ENCODE results near the gene ACCSL. TPM values are rescaled to one million over a fixed set of nuclear protein-coding genes. Genes with fewer than 3 reads are reported as not detected.

Gene ACCSL
- total RNA-seq, 1 donor = 0.10 TPM

DNA sequence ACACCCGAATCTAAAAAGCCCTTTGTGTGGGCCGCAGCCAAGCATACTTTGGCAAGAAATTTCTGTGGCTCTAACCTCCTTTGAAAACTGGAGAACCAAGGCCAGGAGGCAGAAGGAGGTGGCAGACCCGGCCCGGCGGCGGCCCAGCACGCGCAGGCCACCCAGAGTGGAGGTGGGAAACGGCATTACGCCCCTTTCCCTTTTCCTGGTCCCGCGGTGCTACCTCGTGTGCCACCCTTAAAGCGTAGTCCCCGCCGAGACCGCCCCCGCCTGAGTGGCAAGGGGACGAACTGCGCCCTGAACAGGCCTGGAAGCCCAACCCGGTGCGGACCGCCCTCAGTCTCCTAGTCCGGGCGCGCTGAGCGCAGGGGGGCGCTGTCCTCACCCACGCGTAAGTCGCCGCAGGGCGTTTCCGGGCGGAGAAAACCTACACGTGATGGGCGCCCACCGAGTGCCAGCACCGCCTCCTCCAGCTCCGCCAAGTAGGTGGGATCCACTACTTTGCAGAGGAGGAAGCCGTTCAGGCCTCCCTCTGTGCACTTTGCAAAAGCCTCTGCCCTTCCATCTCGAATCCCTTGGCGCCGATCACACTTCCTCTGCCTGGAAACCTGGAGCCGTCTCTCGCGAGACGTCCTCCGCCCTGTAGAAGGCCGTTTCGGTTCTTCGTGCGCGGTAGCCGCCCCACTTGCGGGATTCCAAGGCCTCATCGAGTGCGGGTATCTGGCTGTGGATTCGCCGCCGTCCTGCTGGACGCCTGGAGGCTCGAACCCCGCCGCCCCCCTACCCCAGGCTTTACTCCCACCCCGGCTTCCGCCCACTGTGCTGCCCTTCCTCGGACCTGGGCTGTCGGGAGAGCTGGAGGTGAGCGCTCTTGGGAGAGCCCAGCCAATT lies 18.3 kb downstream of the ACCSL start, which contains the start of gene ACCS:
ACCS (plus strand) TSS at position 430 of the 891 bp plus-strand sequence. CDS start 1,358 bp downstream, outside the sequence.
- peaks cover 14% of the 10 kb centered on the region for H3K4me1 ChIP-seq (ENCODE audit: insufficient read depth, low read length)
- H3K9me3 ChIP-seq (ENCODE audit: low read depth, low read length) = no peaks in the 10 kb centered on the region
- no peaks in the 10 kb centered on the region for H3K27me3 ChIP-seq (ENCODE audit: insufficient read depth, low read length)
- H3K4me3 ChIP-seq (ENCODE audit: low read length) = peak within 1 kb of the TSS; percentile 70

DNA sequence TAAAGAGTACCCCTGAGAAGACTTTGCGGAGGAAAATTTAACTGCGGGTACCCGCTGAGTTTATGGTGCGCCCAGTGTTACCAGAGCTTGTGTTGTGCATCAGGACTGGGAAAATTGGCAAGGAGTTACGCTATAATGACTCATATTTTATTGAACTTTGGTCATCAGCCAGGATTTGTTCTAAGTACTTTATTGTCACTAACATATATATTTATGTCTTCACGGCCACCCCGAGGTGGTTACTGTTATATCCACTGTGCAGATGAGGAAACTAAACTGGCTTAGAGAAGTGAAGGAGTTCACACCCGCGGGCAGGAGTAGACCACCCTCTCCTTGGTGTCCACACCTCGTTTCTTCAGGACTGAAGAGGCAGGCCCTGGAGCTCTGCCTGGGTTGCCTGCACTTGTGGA lies 19.0 kb downstream of the ACCSL start:
- peaks cover 14% of the 10 kb centered on the region for H3K4me1 ChIP-seq (ENCODE audit: insufficient read depth, low read length)
- H3K4me3 ChIP-seq (ENCODE audit: low read length) = peak overlapping the region; percentile 70
- no peaks in the 10 kb centered on the region for H3K27me3 ChIP-seq (ENCODE audit: insufficient read depth, low read length)
- H3K9me3 ChIP-seq (ENCODE audit: low read depth, low read length) = no peaks in the 10 kb centered on the region

DNA sequence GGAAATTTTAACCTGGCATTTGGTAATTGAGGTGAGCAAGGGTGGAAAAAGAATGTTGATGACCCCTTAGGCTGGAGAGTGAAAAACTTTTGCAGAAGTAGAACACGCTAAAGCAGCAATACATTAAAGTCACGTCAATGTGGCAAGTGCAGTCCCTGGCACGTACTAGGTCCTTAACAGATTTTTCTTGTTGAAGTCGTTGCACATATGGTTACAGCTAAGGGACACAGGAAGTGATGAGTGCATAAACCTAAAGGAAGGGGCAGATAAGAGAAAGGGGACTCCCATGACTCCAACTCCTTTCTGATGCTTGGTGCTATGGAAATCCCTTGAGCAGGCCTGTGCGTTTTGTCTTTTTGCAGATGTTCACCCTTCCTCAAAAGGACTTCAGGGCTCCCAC lies 19.5 kb downstream of the ACCSL start:
- no peak overlapping the region for H3K4me3 ChIP-seq (ENCODE audit: low read length)
- no peaks in the 10 kb centered on the region for H3K9me3 ChIP-seq (ENCODE audit: low read depth, low read length)
- H3K27me3 ChIP-seq (ENCODE audit: insufficient read depth, low read length) = no peaks in the 10 kb centered on the region
- peaks cover 14% of the 10 kb centered on the region for H3K4me1 ChIP-seq (ENCODE audit: insufficient read depth, low read length)

DNA sequence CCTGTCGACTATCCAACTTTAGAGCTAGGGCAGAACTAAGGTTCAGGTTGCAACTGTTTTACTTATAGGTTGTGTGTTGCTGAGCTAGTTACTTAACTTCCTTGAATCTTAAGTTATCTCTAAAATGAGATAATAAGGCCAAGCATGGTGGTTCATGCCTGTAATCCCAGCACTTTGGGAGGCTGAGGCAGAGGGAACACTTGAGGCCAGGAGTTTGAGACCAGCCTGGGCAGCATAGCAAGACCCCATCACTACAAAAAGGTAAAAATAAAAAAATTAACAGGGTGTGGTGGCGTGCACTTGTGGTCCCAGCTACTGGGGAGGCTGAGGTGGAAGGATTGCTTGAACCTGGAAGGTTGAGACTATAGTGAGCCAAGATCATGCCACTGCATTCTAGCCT lies 20.4 kb downstream of the ACCSL start:
- Histone ChIP-seq H3K27me3 (ENCODE audit: insufficient read depth, low read length) (no peaks in the 10 kb centered on the region), H3K4me3 (ENCODE audit: low read length) (no peak overlapping the region), H3K9me3 (ENCODE audit: low read depth, low read length) (no peaks in the 10 kb centered on the region), H3K4me1 (ENCODE audit: insufficient read depth, low read length) (peaks cover 14% of the 10 kb centered on the region)

DNA sequence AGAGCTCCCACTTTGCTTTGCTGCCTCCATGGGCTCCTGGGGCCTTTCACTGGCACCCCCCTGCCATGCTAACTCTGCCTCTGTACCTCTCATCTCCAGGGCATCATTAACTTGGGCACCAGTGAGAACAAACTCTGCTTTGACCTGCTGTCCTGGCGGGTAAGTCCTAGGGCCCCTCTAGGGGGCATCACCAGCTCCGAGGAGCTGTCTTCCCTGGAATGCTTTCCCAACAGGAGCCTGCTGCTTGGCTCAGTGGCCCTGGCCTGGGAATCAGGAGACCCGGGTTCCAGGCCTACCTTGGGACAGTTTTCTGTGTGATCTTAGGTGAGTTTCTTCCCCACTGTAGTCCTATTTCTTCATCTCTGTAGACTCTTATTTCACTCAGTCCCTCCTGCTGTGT lies 23.4 kb downstream of the ACCSL start:
- H3K4me1 ChIP-seq (ENCODE audit: insufficient read depth, low read length) = peaks cover 8% of the 10 kb centered on the region
- H3K27me3 ChIP-seq (ENCODE audit: insufficient read depth, low read length) = no peaks in the 10 kb centered on the region
- H3K4me3 ChIP-seq (ENCODE audit: low read length) = no peak overlapping the region
- H3K9me3 ChIP-seq (ENCODE audit: low read depth, low read length) = no peaks in the 10 kb centered on the region

DNA sequence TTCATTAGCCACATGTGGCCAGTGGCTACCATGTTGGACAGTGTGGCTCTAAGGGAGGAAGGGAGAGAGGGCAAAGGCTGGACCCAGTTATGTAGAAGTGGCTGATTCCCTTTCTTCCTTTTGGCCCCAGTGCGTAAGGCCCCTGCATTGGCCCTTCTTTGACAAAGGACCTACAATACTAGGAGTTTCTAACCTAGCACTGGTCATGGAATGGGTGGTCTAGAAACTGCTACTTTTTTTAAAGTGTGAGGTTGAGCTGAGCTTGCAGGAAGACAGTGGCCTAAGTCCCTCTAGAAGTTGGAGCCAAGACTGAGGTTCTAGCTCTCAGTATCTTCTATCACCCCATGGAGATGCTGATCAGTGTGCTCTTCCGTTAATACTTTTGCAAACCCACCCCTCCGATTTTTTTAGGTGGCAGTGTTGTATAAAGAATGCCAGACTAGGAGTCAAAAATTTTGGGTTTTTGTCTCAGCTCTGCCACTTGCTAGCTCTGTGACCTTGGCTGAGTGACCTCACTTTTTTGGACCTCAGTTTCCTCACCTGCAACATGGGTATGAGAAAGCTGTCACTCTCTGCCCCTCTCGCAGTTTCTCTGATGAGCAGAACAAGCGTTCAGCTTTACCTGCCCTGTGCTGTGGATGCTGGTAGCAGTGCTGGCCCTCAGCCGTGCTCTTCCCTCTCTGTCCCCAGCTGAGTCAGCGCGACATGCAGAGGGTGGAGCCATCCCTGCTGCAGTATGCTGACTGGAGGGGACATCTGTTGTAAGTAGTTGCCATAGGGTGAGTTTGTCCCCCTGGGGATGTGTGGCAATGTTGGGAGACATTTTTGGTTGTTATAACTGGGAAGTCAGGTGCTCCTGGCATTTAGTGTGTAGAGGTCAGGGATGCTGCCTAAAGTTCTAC lies 25.2 kb downstream of the ACCSL start:
- no peak overlapping the region for H3K4me3 ChIP-seq (ENCODE audit: low read length)
- no peaks in the 10 kb centered on the region for H3K27me3 ChIP-seq (ENCODE audit: insufficient read depth, low read length)
- H3K9me3 ChIP-seq (ENCODE audit: low read depth, low read length) = no peaks in the 10 kb centered on the region
- no peaks in the 10 kb centered on the region for H3K4me1 ChIP-seq (ENCODE audit: insufficient read depth, low read length)

DNA sequence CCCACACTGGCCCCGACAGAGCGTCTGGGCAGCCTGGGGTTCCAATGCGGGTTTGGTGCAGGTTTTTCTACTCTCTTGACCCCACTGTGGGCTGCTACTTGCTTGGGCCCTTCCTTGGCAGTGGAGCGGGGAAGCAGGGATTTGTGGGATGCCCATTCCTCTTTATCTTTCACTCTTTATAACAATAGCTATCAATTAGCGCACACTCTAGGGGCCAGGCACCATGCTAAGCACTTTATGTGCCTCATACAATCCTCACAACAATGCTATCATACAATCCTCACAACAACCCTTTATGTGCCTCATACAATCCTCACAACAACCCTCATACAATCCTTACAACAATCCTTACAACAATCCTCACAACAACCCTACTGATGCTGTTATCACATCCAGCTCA lies 31.0 kb downstream of the ACCSL start:
- Histone ChIP-seq H3K9me3 (ENCODE audit: low read depth, low read length) (no peaks in the 10 kb centered on the region), H3K27me3 (ENCODE audit: insufficient read depth, low read length) (no peaks in the 10 kb centered on the region), H3K4me1 (ENCODE audit: insufficient read depth, low read length) (no peaks in the 10 kb centered on the region), H3K4me3 (ENCODE audit: low read length) (no peak overlapping the region)

DNA sequence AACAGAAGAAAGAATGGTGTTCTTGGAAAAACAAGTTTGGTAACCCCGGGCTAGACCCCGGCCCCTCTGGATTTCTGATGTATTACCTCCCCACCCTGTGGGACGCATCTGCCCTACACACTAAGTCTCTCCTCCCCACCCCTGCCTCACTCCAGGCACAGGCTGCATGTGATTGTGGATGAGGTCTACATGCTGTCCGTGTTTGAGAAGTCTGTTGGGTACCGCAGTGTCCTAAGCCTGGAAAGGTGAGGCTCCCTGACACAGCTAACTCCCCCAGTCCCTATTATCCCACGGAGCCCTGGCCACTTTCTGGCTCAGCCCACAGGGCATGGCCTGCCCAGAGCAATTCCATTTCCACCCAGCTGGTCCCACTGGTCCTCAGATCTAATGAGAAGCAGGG lies 31.6 kb downstream of the ACCSL start:
- Histone ChIP-seq H3K9me3 (ENCODE audit: low read depth, low read length) (no peaks in the 10 kb centered on the region), H3K4me1 (ENCODE audit: insufficient read depth, low read length) (no peaks in the 10 kb centered on the region), H3K4me3 (ENCODE audit: low read length) (no peak overlapping the region), H3K27me3 (ENCODE audit: insufficient read depth, low read length) (no peaks in the 10 kb centered on the region)

DNA sequence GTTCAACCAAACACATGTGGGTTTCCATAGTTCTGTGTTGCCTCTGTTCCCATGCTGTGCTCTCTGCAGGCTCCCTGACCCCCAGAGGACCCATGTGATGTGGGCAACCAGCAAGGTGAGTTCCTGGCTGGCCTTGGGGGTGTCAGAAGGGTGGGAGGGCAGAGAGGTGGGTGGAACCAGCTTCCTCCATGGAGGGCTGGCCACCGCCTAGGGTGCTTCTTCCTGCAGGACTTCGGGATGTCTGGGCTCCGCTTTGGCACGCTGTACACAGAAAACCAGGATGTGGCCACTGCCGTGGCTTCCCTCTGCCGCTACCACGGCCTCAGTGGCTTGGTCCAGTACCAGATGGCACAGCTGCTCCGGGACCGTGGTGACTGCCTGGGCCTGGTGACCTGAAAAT lies 33.2 kb downstream of the ACCSL start:
- Histone ChIP-seq H3K9me3 (ENCODE audit: low read depth, low read length) (no peaks in the 10 kb centered on the region), H3K27me3 (ENCODE audit: insufficient read depth, low read length) (no peaks in the 10 kb centered on the region), H3K4me1 (ENCODE audit: insufficient read depth, low read length) (no peaks in the 10 kb centered on the region), H3K4me3 (ENCODE audit: low read length) (no peak overlapping the region)

DNA sequence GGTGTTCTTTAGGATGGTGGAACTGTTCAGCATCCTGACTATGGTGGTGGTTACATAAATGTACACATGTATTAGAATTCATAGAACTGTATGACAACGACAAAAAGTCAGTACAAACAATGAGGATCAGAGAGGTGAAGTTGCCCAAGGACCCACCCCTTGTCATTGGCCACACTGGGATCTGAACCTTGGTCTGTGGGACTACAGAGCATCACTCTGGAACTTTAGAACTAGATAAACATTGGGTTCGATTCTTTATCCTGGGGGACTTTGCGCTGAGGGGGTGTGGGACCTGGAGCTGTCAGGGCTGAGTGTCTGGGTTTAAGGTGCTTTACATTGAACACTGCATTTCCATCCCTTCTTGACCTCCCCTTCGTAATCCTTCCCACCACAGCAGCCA lies 34.9 kb downstream of the ACCSL start:
- Histone ChIP-seq H3K4me3 (ENCODE audit: low read length) (no peak overlapping the region), H3K9me3 (ENCODE audit: low read depth, low read length) (no peaks in the 10 kb centered on the region), H3K27me3 (ENCODE audit: insufficient read depth, low read length) (no peaks in the 10 kb centered on the region), H3K4me1 (ENCODE audit: insufficient read depth, low read length) (no peaks in the 10 kb centered on the region)

DNA sequence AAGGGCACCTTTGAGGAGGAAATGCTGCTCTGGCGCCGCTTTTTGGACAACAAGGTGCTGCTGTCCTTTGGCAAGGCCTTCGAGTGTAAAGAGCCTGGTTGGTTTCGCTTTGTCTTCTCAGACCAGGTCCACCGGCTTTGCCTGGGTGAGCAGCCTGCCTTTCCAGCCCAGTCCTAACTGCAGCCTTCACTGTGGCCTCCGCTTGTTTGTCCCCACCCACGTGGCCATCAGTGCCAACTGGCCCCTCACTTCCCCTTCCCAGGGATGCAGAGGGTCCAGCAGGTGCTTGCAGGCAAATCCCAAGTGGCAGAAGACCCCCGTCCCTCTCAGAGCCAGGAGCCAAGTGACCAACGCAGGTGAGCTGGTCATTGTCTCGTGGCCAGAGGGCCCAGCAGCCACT lies 35.7 kb downstream of the ACCSL start:
- Histone ChIP-seq H3K4me1 (ENCODE audit: insufficient read depth, low read length) (no peaks in the 10 kb centered on the region), H3K27me3 (ENCODE audit: insufficient read depth, low read length) (no peaks in the 10 kb centered on the region), H3K4me3 (ENCODE audit: low read length) (no peak overlapping the region), H3K9me3 (ENCODE audit: low read depth, low read length) (no peaks in the 10 kb centered on the region)

DNA sequence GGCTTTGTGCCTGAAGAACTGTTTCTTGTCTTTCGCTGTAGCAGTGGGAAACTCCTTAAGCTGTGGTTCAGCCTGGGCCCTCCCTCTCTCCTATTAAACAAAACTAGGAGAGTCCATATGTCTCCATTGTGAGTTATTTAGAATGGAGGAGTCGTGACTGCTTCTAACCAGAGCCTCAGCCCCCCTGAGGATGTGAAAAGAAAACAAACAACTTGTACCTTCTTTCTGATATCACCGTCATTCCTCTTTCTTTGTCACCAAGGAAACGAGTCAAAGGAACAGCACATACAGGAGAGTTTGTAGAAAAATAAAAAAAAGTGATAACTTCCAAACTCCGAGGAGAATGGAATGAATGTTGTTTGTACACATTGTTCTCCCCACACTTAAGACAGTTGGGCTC lies 36.1 kb downstream of the ACCSL start:
- no peaks in the 10 kb centered on the region for H3K27me3 ChIP-seq (ENCODE audit: insufficient read depth, low read length)
- no peaks in the 10 kb centered on the region for H3K9me3 ChIP-seq (ENCODE audit: low read depth, low read length)

DNA sequence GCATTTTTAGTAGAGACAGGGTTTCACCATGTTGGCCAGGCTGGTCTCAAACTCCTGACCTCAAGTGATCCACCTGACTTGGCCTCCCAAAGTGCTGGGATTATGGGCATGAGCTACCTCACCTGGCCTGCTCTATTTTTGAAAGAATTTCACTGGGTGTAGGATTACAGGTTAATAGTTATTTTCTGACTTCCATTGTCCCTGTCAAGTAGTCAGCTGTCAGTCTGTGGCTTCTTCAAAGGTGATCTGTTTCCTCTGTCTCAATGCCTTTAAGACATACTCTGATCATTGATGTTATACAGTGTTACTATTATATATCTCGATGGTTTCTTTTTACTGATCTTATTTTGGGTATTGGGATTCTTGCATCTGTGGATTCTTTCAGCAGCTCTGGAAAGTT lies 37.5 kb downstream of the ACCSL start:
- no peaks in the 10 kb centered on the region for H3K27me3 ChIP-seq (ENCODE audit: insufficient read depth, low read length)
- H3K9me3 ChIP-seq (ENCODE audit: low read depth, low read length) = no peaks in the 10 kb centered on the region
- H3K4me1 ChIP-seq (ENCODE audit: insufficient read depth, low read length) = no peaks in the 10 kb centered on the region
- no peak overlapping the region for H3K4me3 ChIP-seq (ENCODE audit: low read length)

More for the DNA sequence above, 36.1 kb downstream of the ACCSL start:
- no peaks in the 10 kb centered on the region for H3K4me1 ChIP-seq (ENCODE audit: insufficient read depth, low read length)
- no peak overlapping the region for H3K4me3 ChIP-seq (ENCODE audit: low read length)

DNA sequence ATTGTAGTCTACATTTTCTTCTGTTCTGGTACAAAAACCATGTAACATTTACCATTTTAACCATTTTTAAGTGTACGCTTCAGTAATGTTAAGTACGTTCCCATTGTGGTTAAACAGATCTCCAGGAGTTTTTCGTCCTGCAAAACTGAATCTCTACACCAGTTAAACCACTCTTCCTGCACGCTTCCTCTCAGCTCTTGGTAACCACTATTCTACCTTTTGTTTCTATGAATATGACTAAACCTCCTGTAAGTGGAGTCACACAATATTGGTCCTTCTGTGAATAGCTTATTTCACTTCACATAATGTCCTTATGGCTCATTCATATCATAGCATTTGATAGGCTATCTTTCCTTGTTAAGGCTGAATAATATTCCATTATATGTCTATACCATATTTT lies 40.6 kb downstream of the ACCSL start:
- no peaks in the 10 kb centered on the region for H3K27me3 ChIP-seq (ENCODE audit: insufficient read depth, low read length)
- H3K9me3 ChIP-seq (ENCODE audit: low read depth, low read length) = no peaks in the 10 kb centered on the region
- H3K4me1 ChIP-seq (ENCODE audit: insufficient read depth, low read length) = no peaks in the 10 kb centered on the region
- no peak overlapping the region for H3K4me3 ChIP-seq (ENCODE audit: low read length)

DNA sequence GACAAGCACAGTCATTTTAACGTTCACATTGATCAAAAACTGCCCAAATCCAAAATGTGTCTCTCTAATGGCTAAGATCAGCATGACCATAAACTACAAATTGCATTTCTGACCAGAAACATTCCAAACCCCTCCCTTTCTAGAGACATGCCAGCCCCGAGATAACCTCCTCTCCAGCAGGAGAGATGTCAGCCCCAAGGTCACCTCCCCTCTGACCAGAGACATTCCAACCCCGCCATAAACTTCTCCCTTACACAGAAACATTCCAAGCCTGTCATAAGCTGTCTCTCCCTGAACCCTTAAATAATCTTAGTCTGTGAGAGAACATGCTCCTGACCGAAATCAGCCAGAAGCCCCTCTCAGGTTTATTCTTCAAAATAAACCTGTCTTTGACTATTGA lies 41.1 kb downstream of the ACCSL start:
- H3K9me3 ChIP-seq (ENCODE audit: low read depth, low read length) = no peaks in the 10 kb centered on the region

More for the DNA sequence above, 41.1 kb downstream of the ACCSL start:
- Histone ChIP-seq H3K4me3 (ENCODE audit: low read length) (no peak overlapping the region), H3K4me1 (ENCODE audit: insufficient read depth, low read length) (no peaks in the 10 kb centered on the region), H3K27me3 (ENCODE audit: insufficient read depth, low read length) (no peaks in the 10 kb centered on the region)
